ENCODE measurements around the gene PTGIS.

Gene PTGIS

DNA sequence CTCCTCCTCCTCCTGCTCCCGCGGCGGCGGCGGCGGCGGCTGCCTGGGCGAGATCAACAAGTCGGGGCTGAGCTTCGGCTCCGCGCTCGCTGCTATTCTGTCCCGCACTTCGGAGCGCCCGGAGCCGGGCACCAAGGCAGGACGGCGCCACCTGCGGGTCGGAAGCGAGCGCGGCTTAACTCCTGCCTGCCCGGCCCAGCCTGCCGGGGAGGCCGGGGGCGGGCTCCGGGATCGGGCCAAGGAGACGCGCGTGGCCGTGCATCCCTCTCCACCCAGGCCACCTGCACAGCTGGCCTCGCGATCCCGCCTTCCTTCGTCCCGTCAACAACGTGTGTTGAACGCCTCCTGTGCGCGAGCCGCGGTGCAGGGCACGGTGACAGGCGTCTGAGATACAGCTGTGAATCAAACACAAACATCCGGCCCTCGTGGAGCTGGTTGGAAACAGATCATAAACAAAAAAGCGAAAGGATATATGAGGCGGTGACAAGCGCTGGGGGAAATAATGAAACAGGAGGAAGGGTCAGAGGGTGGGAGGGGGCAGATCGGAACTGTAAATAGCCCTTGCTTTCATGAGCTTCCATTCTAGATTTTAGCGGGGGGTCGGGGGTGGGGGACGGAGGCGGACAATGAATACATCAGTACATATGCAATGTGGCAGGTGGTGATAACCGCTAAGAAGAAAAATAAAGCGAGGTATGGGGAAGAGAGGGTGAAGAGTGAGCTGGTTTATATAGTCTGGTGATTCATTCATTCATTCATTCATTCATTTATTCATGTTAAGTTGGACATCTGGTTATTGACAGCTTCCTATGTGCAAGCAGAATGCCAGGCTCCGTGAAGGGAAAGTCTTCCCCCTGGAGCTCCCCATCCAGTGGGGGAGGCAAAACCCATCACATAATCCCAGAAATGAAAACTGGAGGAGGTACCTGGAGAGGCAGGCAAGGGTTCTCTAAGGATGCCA, 83.5 kb downstream of the PTGIS start:
- no peak overlapping the region for H3K27ac ChIP-seq
- TF ChIP-seq, protein P1, sequence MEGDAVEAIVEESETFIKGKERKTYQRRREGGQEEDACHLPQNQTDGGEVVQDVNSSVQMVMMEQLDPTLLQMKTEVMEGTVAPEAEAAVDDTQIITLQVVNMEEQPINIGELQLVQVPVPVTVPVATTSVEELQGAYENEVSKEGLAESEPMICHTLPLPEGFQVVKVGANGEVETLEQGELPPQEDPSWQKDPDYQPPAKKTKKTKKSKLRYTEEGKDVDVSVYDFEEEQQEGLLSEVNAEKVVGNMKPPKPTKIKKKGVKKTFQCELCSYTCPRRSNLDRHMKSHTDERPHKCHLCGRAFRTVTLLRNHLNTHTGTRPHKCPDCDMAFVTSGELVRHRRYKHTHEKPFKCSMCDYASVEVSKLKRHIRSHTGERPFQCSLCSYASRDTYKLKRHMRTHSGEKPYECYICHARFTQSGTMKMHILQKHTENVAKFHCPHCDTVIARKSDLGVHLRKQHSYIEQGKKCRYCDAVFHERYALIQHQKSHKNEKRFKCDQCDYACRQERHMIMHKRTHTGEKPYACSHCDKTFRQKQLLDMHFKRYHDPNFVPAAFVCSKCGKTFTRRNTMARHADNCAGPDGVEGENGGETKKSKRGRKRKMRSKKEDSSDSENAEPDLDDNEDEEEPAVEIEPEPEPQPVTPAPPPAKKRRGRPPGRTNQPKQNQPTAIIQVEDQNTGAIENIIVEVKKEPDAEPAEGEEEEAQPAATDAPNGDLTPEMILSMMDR (IDR thresholded peaks at IDR 0.05): peak; percentile 93
- TF ChIP-seq ZFX (IDR thresholded peaks at IDR 0.05; ENCODE audit: borderline replicate concordance): no peak

DNA sequence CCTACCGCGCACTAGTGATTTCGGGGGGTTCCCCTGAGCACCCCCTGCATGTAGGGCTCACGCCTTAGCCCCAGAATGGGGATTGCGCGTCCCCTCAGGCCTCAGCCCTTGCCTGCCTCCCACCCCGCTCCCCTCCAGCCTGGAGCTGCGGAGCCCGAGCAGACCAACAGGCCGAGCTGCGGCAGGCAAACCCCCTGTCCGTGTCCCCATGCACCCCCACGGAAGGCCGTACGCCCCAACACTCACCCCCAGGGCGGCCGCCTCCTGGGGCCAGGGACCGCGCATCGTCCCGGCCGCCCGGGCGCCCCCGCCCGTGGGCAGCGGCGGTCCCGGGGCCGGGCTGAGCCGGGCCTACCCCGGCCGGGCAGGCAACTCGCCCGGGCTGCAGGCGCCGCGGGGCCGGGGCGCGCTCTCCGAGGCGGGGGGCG, 84.2 kb downstream of the PTGIS start:
- no peak for TF ChIP-seq ZFX (IDR thresholded peaks at IDR 0.05; ENCODE audit: borderline replicate concordance)
- TF ChIP-seq, protein P1 (IDR thresholded peaks at IDR 0.05): no peak
- no peak overlapping the region for H3K27ac ChIP-seq

DNA sequence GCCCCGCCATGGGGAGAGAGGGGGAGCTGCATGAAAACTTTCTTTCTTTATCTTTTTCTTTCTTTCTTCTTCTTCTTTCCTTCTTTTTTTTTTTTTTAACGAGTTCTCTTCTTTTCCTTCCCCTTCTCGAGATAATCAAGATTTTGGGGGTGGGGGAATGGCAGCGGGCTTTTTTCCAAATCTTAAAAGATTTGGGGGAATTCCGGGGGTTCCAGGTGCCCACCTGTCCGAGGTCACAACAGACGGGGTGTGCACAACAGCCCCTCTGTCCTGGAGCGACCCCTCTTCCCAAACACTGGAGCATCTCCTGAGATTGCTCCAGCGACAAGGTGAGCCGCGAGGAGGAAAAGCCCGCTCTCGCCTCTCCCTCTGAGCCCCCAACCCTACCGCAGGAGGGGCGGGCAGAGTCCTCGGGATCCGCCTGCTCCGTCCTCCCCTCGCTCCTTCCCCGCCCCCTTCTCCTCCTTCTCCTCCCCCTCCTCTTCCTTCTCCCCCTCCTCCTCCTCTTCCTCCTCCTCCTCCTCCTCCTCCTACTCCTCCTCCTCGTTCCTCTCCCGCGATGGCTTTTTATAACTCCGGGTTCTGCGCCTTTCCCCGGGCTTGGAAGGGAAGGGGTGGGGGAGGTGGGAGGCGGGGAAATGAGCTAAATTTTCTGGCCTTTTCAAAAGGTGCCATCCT, 84.8 kb downstream of the PTGIS start:
- H3K27ac ChIP-seq: no peak overlapping the region
- TF ChIP-seq, protein P1 (IDR thresholded peaks at IDR 0.05): no peak
- no peak for TF ChIP-seq ZFX (IDR thresholded peaks at IDR 0.05; ENCODE audit: borderline replicate concordance)

DNA sequence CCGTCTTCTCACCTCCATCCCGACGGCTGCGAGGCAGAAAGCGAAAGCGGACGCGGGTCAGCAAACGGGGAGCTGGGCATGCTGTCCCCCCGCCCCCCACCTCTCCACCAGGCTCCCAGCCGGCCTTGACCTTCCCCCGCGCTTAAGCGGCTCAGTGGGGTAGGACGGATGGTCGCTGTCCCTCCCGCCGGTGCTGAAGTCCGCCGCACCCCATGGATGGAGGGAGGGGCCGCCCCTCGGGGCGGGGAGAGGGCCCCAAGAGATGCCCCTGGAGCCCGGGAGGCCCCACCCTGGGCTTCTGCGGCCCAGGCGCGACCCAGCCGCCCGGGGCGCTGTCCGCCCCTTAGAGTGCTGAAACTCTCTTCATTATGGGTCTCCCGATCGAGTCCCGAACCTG, 85.3 kb downstream of the PTGIS start, which contains the start of gene KCNB1:
TSS of gene KCNB1 (minus strand) at position 48 of the 397 bp plus-strand sequence. CDS start 188 bp downstream, outside the sequence.
- H3K27ac ChIP-seq: no peak within 1 kb of the TSS
- TF ChIP-seq ZFX (IDR thresholded peaks at IDR 0.05; ENCODE audit: borderline replicate concordance): no peak
- TF ChIP-seq, protein P1 (IDR thresholded peaks at IDR 0.05): peak; percentile 26

DNA sequence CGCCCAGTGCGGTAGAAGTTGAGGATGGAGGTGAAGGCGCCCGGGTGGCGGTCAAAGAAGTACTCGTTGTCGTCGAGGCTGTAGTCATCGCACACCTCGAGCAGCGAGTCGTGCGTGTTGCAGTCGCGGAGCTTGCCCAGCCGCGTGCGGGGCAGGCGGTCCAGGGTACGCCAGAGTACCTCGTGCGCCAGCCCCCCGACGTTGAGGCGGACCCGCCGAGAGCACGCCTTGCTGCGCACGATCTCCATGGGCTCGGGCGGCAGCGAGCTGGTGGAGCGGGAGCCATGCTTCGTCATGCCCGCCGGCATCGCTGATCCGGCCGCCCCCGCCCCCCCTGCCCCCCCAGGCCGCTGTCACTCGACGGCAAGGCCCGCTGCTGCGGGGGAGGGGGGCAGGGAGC, 85.8 kb downstream of the PTGIS start:
- no peak for TF ChIP-seq ZFX (IDR thresholded peaks at IDR 0.05; ENCODE audit: borderline replicate concordance)
- TF ChIP-seq, protein P1 (IDR thresholded peaks at IDR 0.05): no peak
- H3K27ac ChIP-seq: no peak overlapping the region

DNA sequence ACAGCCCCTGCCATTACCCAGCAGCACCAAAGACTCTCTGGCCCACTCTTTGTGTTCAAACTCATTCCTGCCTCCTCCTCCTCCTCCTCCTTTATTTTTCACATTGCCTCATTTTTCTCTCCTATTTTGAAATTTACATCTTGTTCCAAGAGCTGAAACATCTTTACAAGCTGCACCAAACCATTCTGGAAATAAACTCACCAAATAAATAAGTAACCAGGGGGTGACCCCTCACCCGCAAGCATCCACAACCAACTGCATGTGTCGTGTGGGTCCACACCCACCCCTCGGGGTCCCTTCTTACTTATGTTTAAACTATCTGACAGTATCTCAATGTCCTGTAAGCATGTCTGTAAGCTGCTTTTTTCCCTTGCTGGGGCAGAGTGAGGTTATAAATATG, 86.8 kb downstream of the PTGIS start:
- H3K27ac ChIP-seq: no peak overlapping the region
- TF ChIP-seq, protein P1 (IDR thresholded peaks at IDR 0.05): no peak
- TF ChIP-seq ZFX (IDR thresholded peaks at IDR 0.05; ENCODE audit: borderline replicate concordance): no peak

Data from 22Rv1 (cell line).